Esophagus muscularis mucosa (tissue), 4 donors: ENCODE measurements around the gene DPPA5.

ENCODE experiments used
- EP300 ChIP-seq: sonication (generic); formaldehyde crosslinking; IDR thresholded peaks from one replicate; pipeline ENCODE4 v1.6.1; 2017; ENCODE audit warnings: antibody characterized with exemption
- POLR2A ChIP-seq: fragments of 450-650 bp; IDR thresholded peaks from one replicate; pipeline ENCODE4 v1.6.1; 2017; ENCODE audit warnings: antibody characterized with exemption, moderate library complexity, mild to moderate bottlenecking, low read depth
- POLR2AphosphoS5 ChIP-seq, 2 donors: sonication (generic); formaldehyde crosslinking; IDR thresholded peaks; one replicate each; pipeline ENCODE4 v1.6.1; 2017; ENCODE audit warnings: antibody characterized with exemption in 2 of 2
- TF ChIP-seq, protein P1 (sequence below), 3 experiments: fragments of 200-600 bp in 2 of 3; fragments of 450-650 bp in 1 of 3; sonication (generic) in 2 of 3; IDR thresholded peaks; one replicate each; pipeline ENCODE4 v1.5.1; 2017 to 2019; ENCODE audit warnings: antibody characterized with exemption in 3 of 3, mild to moderate bottlenecking in 2 of 3, moderate library complexity in 1 of 3

DNA sequence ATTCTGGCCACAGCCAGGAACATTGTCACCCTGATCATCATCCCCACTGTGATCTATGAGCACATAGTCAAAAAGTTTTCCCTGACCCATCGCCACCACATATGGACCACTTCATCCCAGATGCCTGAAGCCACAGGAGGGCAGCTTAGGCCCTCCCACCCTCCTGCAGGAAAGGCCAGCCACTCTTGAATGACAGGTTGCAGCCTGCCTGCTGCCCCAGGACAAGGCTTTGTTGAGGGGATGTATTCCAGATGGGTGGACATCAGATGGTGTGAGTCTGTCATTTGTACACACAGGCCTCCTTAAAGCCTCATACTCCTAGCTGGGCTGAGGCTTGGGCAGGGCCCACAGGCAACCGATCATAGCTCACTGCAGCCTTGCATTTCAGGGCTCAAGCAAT is 30.8 kb downstream of the DPPA5 start:
- TF ChIP-seq POLR2A, result no peak
- TF ChIP-seq, protein P1, sequence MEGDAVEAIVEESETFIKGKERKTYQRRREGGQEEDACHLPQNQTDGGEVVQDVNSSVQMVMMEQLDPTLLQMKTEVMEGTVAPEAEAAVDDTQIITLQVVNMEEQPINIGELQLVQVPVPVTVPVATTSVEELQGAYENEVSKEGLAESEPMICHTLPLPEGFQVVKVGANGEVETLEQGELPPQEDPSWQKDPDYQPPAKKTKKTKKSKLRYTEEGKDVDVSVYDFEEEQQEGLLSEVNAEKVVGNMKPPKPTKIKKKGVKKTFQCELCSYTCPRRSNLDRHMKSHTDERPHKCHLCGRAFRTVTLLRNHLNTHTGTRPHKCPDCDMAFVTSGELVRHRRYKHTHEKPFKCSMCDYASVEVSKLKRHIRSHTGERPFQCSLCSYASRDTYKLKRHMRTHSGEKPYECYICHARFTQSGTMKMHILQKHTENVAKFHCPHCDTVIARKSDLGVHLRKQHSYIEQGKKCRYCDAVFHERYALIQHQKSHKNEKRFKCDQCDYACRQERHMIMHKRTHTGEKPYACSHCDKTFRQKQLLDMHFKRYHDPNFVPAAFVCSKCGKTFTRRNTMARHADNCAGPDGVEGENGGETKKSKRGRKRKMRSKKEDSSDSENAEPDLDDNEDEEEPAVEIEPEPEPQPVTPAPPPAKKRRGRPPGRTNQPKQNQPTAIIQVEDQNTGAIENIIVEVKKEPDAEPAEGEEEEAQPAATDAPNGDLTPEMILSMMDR (IDR thresholded peaks at IDR 0.05), result no peak
- no peak for TF ChIP-seq POLR2AphosphoS5 (IDR thresholded peaks at IDR 0.05)
- no peak for TF ChIP-seq EP300
